GM18520 (cell line): ENCODE measurements around the gene GRM1.
"Not testable (repeated sequence)": the region's sequence is repeated elsewhere in the genome, so short reads cannot be mapped to it uniquely, and the experiment has no call there.

ENCODE experiments used
- ATAC-seq: cut with Tn5 transposase; IDR thresholded peaks from one replicate; pipeline ENCODE4 v1.9.1; 2021; ENCODE audit not compliant: unreplicated experiment

The GRM1 gene

GRCh38 chr6:146189131-146189530 lies 160.3 kb downstream of the GRM1 start:
- no peak for ATAC-seq

DNA sequence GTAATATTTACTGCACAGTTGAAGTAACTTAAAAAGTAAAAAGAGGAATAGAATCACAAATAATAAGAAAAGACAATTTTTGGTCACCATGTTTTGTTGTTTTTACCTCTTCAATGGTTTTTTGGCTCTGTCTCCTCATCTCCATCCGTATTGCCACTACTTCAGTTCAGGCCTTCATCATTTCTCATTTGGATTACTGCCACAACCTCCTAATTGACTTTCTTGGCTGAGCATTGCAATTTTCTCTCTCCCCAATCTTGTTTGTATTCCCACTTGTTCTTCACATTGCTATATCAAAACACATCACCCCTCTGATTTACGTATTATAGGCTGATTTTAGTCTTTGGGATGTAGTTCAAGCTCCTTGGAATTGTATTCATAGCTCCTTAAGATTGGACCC lies 161.7 kb downstream of the GRM1 start:
- ATAC-seq: no peak

DNA sequence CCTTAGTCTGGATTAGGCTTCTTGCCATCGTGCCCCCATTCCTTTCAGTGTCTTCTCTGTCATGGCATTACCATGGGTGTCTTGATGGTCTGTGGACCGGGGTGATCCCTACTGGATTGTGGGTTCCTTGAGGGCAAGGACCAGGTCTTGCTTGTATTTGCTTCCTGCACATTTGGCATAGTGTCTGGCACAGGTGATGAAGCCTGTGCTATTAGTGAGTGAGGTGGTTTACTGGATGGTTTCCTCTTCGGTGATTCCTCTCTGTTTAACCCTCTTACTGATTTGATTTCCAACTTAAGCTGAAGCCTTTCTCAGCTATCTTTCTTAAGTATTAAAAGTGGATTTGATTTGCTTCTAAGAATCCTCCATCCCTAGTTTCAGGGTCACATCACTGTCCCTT lies 162.3 kb downstream of the GRM1 start:
- no peak for ATAC-seq

GRCh38 chr6:146191612-146192011 lies 162.8 kb downstream of the GRM1 start:
- no peak for ATAC-seq

- no peak for ATAC-seq
These were observed 165.6 kb downstream of the GRM1 start for GRCh38 chr6:146194434-146194833.

GRCh38 chr6:146200176-146200575 lies 171.3 kb downstream of the GRM1 start:
- no peak for ATAC-seq

DNA sequence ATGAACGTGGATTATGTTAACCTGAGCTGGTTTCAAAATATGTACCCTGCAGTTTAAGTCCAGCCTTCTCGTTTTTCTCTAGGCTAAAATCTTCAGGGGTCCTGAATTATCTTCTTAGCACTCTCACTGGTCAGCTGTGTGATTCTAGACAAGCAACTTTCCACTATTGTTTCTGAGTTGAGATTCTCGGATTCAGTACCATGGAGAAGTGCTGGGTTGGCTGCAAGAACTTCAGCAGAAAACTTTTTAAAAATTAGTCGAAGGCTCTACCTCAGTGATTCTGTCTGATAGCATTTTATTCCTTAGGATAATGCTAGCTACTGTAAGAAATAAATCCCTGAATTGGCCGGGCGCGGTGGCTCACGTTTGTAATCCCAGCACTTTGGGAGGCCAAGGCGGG lies 173.7 kb downstream of the GRM1 start:
- no peak for ATAC-seq

DNA sequence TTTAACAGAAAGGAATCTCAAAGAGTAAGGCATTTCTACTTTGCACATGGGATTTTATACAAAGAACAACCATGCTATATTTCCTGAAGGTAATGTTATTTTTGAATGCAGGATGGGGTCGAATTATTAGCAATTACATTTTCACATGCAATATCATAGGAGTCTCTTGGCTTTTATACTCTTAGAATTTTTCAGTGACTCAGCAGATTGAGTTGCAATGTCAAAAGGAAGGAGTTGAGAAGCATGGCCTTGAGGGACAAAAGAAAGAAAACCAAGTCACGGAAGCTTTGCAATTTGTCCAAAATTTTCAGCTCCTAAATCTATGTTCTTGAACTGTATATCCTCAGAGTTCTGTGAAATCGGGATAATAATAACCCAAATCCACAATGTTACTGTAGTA lies 181.1 kb downstream of the GRM1 start:
- ATAC-seq: no peak

DNA sequence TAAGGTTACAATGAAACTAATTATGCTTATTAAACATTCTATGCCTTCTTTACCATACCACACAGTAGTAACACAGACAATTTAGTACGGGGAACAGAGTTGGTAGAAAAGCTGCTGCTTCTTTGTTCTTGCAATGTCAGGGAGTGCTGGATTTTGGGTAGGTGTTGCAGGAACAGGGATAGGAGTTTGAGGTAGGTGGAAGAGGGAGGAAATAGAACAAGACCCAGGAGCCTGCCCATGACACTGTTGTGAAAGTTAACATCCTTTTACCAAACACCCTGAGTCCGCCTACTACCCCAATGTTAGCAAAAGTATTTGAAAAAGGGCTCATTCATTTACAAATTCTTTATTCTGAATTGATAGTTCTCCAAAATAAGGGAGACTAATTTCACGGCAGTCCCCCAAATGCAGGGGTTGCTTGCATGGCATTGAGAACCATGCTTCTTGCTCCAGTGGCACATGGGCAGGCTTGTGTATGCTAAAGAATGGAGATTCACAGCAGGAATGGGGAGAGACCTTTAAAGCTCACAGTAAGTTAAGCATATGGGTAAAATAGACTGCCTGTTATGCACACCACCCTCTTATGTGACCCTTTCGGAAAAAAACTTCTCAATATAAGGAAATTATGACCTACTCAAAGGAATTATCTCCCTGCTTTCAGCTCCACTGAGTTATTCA lies 181.7 kb downstream of the GRM1 start:
- no peak for ATAC-seq

GRCh38 chr6:146211646-146212045 lies 182.8 kb downstream of the GRM1 start:
- no peak for ATAC-seq

GRCh38 chr6:146212781-146213180 lies 183.9 kb downstream of the GRM1 start:
- ATAC-seq: no peak

DNA sequence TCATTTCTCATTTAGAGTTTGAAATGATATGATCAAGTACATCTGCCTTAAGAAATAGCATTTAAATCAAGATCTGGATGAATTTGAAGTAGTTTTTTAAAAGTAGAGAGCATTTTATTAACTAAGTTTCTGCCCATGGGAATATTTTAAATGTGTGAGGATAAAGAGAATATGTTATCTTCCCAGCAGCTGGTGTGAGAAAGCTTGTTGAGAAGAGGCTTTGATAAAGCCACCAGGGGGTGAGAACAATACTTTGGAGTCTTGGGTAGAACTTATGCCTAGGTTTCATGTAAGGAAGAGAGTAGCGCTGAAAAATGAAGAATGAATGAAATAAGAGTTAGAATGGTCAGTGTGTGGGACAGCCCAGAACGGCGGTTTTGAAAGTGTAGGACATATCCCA lies 190.2 kb downstream of the GRM1 start:
- no peak for ATAC-seq

DNA sequence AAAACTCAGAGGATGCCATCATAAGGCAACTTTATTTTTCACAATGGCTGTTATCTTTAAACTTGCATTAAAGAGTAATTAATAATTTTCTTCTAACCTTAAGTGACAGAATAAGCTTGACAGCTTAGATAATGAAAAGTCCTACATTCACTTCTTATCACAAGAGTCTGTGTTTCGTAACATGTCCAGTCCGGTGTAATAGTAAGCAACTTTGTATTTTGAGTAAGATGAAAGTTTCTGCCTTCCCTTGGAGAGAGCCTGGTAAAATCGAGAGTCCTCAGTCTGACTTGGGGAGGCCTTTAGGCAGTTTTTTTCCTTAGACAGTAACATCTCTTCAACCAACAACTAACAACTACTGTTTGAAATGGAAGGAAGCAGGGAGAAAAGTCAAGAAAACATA lies 195.6 kb downstream of the GRM1 start:
- ATAC-seq: no peak

DNA sequence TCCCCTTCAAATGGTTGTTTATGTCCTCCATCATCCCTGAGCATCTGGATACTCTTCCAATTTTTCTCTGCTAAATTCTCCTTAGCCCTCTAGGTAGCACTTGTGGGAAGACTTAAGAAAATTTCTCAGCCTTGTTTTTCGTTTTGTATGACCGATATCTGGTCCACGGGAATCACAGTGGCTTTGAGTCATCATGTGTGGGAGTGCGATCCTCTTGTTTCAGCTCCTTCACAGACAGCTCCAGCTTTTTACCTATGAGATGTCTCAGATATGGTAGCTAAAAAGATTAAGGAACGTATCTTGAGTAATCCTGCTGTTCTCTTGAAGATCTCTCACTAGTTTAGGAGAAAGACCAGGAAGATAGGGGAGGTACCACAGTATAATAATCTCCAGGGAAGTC lies 196.1 kb downstream of the GRM1 start:
- ATAC-seq: no peak

DNA sequence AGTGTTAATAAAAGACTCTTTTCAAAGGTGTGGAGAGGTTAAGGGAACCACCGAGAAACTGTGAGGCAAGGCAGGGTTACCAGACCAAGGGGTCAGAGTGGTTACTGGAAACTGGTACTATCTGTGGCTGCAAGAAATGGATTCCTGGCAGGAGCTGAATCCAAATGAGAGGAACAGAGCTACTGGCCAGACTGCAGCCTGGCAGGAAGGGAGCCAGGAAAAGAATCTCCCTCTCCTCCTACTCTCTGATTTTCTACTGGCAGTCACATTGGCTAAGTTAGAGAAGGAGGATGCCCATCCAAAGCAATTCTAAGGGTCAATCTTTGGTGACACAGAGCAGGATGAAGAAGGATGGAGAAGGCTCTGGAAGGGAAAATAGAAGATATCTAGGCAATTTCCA lies 211.5 kb downstream of the GRM1 start:
- ATAC-seq: no peak

- ATAC-seq: no peak
These were observed 211.9 kb downstream of the GRM1 start for GRCh38 chr6:146240807-146241206.

GRCh38 chr6:146243646-146244045 lies 214.8 kb downstream of the GRM1 start:
- ATAC-seq: not testable (repeated sequence)

DNA sequence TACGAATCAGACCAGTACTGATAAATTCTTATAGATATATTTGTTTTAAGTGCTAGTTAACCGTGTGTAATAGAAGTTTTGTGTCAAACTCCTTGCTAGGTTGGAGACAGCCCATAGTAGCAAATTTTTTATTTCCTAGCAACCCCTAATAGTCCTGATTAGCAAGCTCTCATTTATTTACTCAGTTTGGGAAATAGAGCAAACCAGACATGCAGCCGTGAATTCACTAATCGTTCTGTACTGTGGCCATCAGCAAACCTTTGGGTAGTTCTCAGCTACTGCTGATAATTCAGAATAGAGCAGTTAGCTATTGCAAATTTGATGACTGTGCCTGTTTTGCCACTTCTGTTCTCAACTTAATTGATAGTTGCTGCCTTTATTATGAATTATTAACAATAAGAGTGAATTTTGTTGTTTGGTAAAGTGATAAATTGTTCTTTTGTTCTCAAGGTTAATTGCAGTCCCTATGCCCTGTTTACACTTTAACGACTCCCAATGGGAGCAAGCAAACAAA lies 215.8 kb downstream of the GRM1 start:
- no peak for ATAC-seq

GRCh38 chr6:146246028-146246427 lies 217.2 kb downstream of the GRM1 start:
- ATAC-seq: no peak

DNA sequence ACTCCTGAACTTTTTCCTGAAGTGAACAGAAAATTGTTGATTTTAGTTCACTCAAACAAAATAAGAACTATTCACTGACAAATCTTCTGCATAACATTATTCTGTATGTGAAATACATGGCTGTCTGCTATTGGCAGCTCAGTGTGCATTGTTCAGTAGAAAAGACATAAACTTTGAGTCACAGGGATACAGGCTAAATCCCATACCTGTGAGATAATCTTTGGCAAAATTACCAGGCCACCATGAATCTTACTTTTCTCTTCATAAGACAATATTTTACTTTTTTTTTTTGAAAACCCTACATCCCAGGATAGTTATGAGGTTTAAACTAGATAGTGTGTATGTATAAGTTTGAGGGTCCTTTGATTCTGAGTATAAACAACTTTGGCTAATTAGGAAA lies 224.8 kb downstream of the GRM1 start:
- ATAC-seq: no peak

DNA sequence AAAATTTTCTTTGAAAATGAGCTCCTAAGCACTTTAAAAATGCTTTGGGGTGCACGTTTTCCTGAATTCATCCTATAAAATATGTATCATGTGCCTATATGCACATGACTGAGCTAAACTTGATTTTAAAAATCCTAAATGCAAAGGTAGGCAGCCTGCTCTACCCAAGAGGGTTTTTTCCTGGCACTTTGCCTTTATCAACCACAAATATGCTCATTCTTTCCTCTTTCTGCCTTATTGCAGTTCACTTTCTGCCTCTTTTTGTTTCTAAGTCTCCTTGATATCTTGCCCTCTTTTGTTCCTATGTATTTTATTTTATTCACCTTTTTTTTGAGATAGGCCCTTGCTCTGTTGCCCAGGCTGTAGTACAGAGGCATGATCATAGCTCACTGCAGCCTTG lies 229.3 kb downstream of the GRM1 start:
- no peak for ATAC-seq

GRCh38 chr6:146260886-146261285 lies 232.0 kb downstream of the GRM1 start:
- ATAC-seq: no peak

GRCh38 chr6:146265056-146265455 lies 236.2 kb downstream of the GRM1 start:
- ATAC-seq: no peak
